HEK293 (cell line): ENCODE measurements around the gene MYLK.

Experiments
- CTCF ChIA-PET: fragments of 350-600 bp; formaldehyde crosslinking; extraction: SDS; loops from one replicate; lab custom pipeline; 2021; ENCODE audit warnings: antibody characterized with exemption; lab: Yijun Ruan, JAX
- POLR2A ChIA-PET: fragments of 300-600 bp; formaldehyde crosslinking; extraction: SDS; loops from one replicate; lab custom pipeline; 2020; ENCODE audit warnings: antibody characterized with exemption, inconsistent platforms; lab: Yijun Ruan, JAX
- H3K27ac ChIP-seq: fragments of 200-500 bp; sonication (Bioruptor generic); 2 replicates; pipeline ENCODE4 v1.5.1; 2014; ENCODE audit warnings: low read depth, low read length, control low read depth, inconsistent platforms; ENCODE audit errors: extremely low read depth
- H3K36me3 ChIP-seq, 2 experiments: fragments of 200-500 bp in 1 of 2; sonication (Bioruptor generic) in 1 of 2; 1 replicate in 1 of 2; 2 replicates in 1 of 2; pipeline ENCODE4 v1.5.1; 2014 to 2017; ENCODE audit warnings: inconsistent platforms in 2 of 2, low read length in 2 of 2; ENCODE audit not compliant: control insufficient read depth in 2 of 2, insufficient read depth in 1 of 2
- H3K4me1 ChIP-seq: fragments of 200-500 bp; sonication (Bioruptor generic); 2 replicates; pipeline ENCODE4 v1.5.1; 2014; ENCODE audit warnings: mild to moderate bottlenecking, low read length, inconsistent platforms; ENCODE audit not compliant: control insufficient read depth, insufficient read depth
- H3K4me3 ChIP-seq: 2 replicates; pipeline ENCODE4 v1.5.1; 2011; ENCODE audit warnings: low read depth, mild to moderate bottlenecking, control low read depth, low read length, moderate library complexity
- H3K9me3 ChIP-seq: fragments of 200-500 bp; sonication (Bioruptor generic); 2 replicates; pipeline ENCODE4 v1.5.1; 2014; ENCODE audit warnings: low read depth, low read length, inconsistent platforms; ENCODE audit not compliant: control insufficient read depth, insufficient read depth
- HOXD13 ChIP-seq: sonication (generic); formaldehyde crosslinking; IDR thresholded peaks from 2 replicates; pipeline ENCODE4 v1.8.0; 2022; ENCODE audit warnings: missing genetic modification reagents, borderline replicate concordance
- MEIS1 ChIP-seq: sonication (generic); formaldehyde crosslinking; IDR thresholded peaks from 2 replicates; pipeline ENCODE4 v1.8.1; 2022; ENCODE audit warnings: missing genetic modification reagents, mild to moderate bottlenecking, borderline replicate concordance
- PATZ1 ChIP-seq: fragments of 450-650 bp; formaldehyde crosslinking; IDR thresholded peaks from 2 replicates; pipeline ENCODE4 v1.5.1; 2016; ENCODE audit warnings: missing biosample characterization, missing genetic modification characterization
- SALL2 ChIP-seq: fragments of 450-650 bp; formaldehyde crosslinking; IDR thresholded peaks from 2 replicates; pipeline ENCODE4 v1.5.0; 2017; ENCODE audit warnings: missing biosample characterization, mild to moderate bottlenecking, missing genetic modification characterization, borderline replicate concordance
- SCRT2 ChIP-seq: fragments of 450-650 bp; formaldehyde crosslinking; IDR thresholded peaks from 2 replicates; pipeline ENCODE4 v1.5.1; 2016; ENCODE audit warnings: missing biosample characterization, missing genetic modification characterization
- TRIM28 ChIP-seq: IDR thresholded peaks from 2 replicates; pipeline ENCODE4 v1.6.1; 2011; ENCODE audit warnings: low read length, control low read depth, borderline replicate concordance
- ZBTB10 ChIP-seq: fragments of 450-650 bp; formaldehyde crosslinking; IDR thresholded peaks from 2 replicates; pipeline ENCODE4 v1.5.1; 2016; ENCODE audit warnings: missing biosample characterization, missing genetic modification characterization
- ZBTB11 ChIP-seq: fragments of 450-650 bp; formaldehyde crosslinking; conservative IDR thresholded peaks from 2 replicates; pipeline ENCODE4 v1.5.1; 2016; ENCODE audit warnings: low read depth, missing biosample characterization, missing genetic modification characterization
- ZBTB6 ChIP-seq: fragments of 450-650 bp; formaldehyde crosslinking; IDR thresholded peaks from 2 replicates; pipeline ENCODE4 v1.5.1; 2017; ENCODE audit warnings: missing biosample characterization, missing genetic modification characterization
- ZNF148 ChIP-seq: fragments of 450-650 bp; formaldehyde crosslinking; IDR thresholded peaks from 2 replicates; pipeline ENCODE4 v1.5.0; 2017; ENCODE audit warnings: missing biosample characterization, missing genetic modification characterization, borderline replicate concordance
- ZNF174 ChIP-seq: fragments of 450-650 bp; formaldehyde crosslinking; IDR thresholded peaks from 2 replicates; pipeline ENCODE4 v1.5.0; 2017; ENCODE audit warnings: missing biosample characterization, mild to moderate bottlenecking, missing genetic modification characterization
- ZNF202 ChIP-seq: fragments of 450-650 bp; formaldehyde crosslinking; IDR thresholded peaks from 2 replicates; pipeline ENCODE4 v1.5.1; 2016; ENCODE audit warnings: missing biosample characterization, missing genetic modification characterization, borderline replicate concordance
- ZNF214 ChIP-seq: fragments of 450-650 bp; formaldehyde crosslinking; IDR thresholded peaks from 2 replicates; pipeline ENCODE4 v1.5.1; 2017; ENCODE audit warnings: missing biosample characterization, mild to moderate bottlenecking, missing genetic modification characterization, borderline replicate concordance
- ZNF292 ChIP-seq: fragments of 450-650 bp; formaldehyde crosslinking; IDR thresholded peaks from 2 replicates; pipeline ENCODE4 v1.5.1; 2016; ENCODE audit warnings: low read depth, missing biosample characterization, missing genetic modification characterization, borderline replicate concordance
- ZNF398 ChIP-seq: fragments of 450-650 bp; formaldehyde crosslinking; IDR thresholded peaks from 2 replicates; pipeline ENCODE4 v1.5.1; 2017; ENCODE audit warnings: missing biosample characterization, missing genetic modification characterization
- ZNF596 ChIP-seq: fragments of 450-650 bp; IDR thresholded peaks from 2 replicates; pipeline ENCODE4 v1.5.0; 2018; ENCODE audit warnings: missing biosample characterization, mild to moderate bottlenecking, missing genetic modification characterization, moderate library complexity
- ZNF654 ChIP-seq: fragments of 450-650 bp; formaldehyde crosslinking; IDR thresholded peaks from 2 replicates; pipeline ENCODE4 v1.5.1; 2016; ENCODE audit warnings: low read depth, missing biosample characterization, missing genetic modification characterization
- ZSCAN23 ChIP-seq: fragments of 450-650 bp; formaldehyde crosslinking; IDR thresholded peaks from 2 replicates; pipeline ENCODE4 v1.5.1; 2016; ENCODE audit warnings: missing biosample characterization, missing genetic modification characterization

The MYLK gene

GRCh38 chr3:123622766-123623165 lies 261.4 kb downstream of the MYLK start:
- Histone ChIP-seq H3K27ac (no peak overlapping the region), H3K4me1 (no peaks in the 10 kb centered on the region), H3K9me3 (no peaks in the 10 kb centered on the region), H3K36me3 (peaks cover 0 to 23% of the 10 kb centered on the region in 2 experiments; a peak in 1 of 3 replicates), H3K4me3 (no peak overlapping the region)
- ChIA-PET CTCF (interaction anchor here (0.6 kb wide), 1 partner anchor 10 kb away, joined by 3 read pairs; no protein-coding TSS in a partner anchor), POLR2A (no interaction called here)
- no peak for TF ChIP-seq ZNF202 (tag by site-specific recombination)
- no peak for TF ChIP-seq PATZ1 (tag by site-specific recombination)
- no peak for TF ChIP-seq HOXD13 (CRISPR knock-in tag)
- TF ChIP-seq ZNF596 (tag by site-specific recombination): no peak
- no peak for TF ChIP-seq ZNF292
- TF ChIP-seq ZBTB6: no peak

GRCh38 chr3:123621850-123622189 lies 262.3 kb downstream of the MYLK start:
- no peaks in the 10 kb centered on the region for H3K9me3 ChIP-seq
- H3K36me3 ChIP-seq: peaks cover 0 to 27% of the 10 kb centered on the region in 2 experiments; a peak in 1 of 3 replicates
- no peak overlapping the region for H3K4me3 ChIP-seq
- ChIA-PET CTCF (no interaction called here), POLR2A (no interaction called here)
- H3K4me1 ChIP-seq: no peaks in the 10 kb centered on the region
- no peak overlapping the region for H3K27ac ChIP-seq
- TF ChIP-seq ZNF214 (tag by site-specific recombination) (no peak), ZNF148 (tag by site-specific recombination) (no peak), TRIM28 (no peak), ZBTB10 (no peak), SCRT2 (tag by site-specific recombination) (no peak), ZNF174 (no peak), ZNF654 (tag by site-specific recombination) (no peak), ZBTB11 (no peak), ZBTB6 (no peak), MEIS1 (CRISPR knock-in tag) (no peak), ZNF398 (tag by site-specific recombination) (no peak), SALL2 (tag by site-specific recombination) (no peak), ZSCAN23 (no peak)
